ENCODE results near the gene DCC.

GRCh38 chr18:52569492-52569891, 229.5 kb downstream of the DCC start:
- TF ChIP-seq HDAC2 (IDR thresholded peaks at IDR 0.05) (no peak), CHD4 (IDR thresholded peaks at IDR 0.05; ENCODE audit: borderline replicate concordance) (no peak)
- TF ChIP-seq, protein P1, sequence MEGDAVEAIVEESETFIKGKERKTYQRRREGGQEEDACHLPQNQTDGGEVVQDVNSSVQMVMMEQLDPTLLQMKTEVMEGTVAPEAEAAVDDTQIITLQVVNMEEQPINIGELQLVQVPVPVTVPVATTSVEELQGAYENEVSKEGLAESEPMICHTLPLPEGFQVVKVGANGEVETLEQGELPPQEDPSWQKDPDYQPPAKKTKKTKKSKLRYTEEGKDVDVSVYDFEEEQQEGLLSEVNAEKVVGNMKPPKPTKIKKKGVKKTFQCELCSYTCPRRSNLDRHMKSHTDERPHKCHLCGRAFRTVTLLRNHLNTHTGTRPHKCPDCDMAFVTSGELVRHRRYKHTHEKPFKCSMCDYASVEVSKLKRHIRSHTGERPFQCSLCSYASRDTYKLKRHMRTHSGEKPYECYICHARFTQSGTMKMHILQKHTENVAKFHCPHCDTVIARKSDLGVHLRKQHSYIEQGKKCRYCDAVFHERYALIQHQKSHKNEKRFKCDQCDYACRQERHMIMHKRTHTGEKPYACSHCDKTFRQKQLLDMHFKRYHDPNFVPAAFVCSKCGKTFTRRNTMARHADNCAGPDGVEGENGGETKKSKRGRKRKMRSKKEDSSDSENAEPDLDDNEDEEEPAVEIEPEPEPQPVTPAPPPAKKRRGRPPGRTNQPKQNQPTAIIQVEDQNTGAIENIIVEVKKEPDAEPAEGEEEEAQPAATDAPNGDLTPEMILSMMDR (IDR thresholded peaks at IDR 0.05) = no peak

Data from A549 (cell line).